Measurements from ENCODE around the gene EVA1C.
"Not testable (repeated sequence)": the region's sequence is repeated elsewhere in the genome, so short reads cannot be mapped to it uniquely, and the experiment has no call there.

GRCh38 chr21:32368961-32369360, 43.5 kb upstream of the EVA1C start:
- TF ChIP-seq CTCF, POLR2AphosphoS5, POLR2A (IDR thresholded peaks at IDR 0.05): not testable (repeated sequence)
